SKM-1 treated with dmso at 0.1 percent for 144 hours (cell line): ENCODE results near the gene CDCA8.

ENCODE experiments used
- DNase-seq: peaks from one replicate; lab custom pipeline; 2025; ENCODE audit not compliant: unreplicated experiment; lab: John Stamatoyannopoulos, UW

Gene CDCA8

GRCh38 chr1:37692078-37692833, at the start of gene CDCA8:
Gene CDCA8, plus strand, starts transcription at chr1:37692516. Its CDS starts 175 bp downstream, at chr1:37692691.
- DNase-seq, result peak; percentile 97

GRCh38 chr1:37647281-37647680, 45.0 kb upstream of the CDCA8 start:
- no peak for DNase-seq

- DNase-seq, result no peak
These were observed 42.1 kb upstream of the CDCA8 start for GRCh38 chr1:37650173-37650572.

- DNase-seq, result no peak
These were observed 41.6 kb upstream of the CDCA8 start for GRCh38 chr1:37650721-37651120.

- DNase-seq, result no peak
These were observed 40.5 kb upstream of the CDCA8 start for GRCh38 chr1:37651803-37652202.

GRCh38 chr1:37652976-37653375, 39.3 kb upstream of the CDCA8 start:
- no peak for DNase-seq

GRCh38 chr1:37653906-37654305, 38.4 kb upstream of the CDCA8 start:
- DNase-seq, result no peak

GRCh38 chr1:37655274-37655673, 37.0 kb upstream of the CDCA8 start:
- no peak for DNase-seq

- no peak for DNase-seq
These were observed 36.3 kb upstream of the CDCA8 start for GRCh38 chr1:37656026-37656425.

GRCh38 chr1:37656881-37657280, 35.4 kb upstream of the CDCA8 start:
- no peak for DNase-seq

GRCh38 chr1:37657620-37658412, 34.5 kb upstream of the CDCA8 start:
- no peak for DNase-seq

- no peak for DNase-seq
These were observed 33.8 kb upstream of the CDCA8 start for GRCh38 chr1:37658486-37658885.

GRCh38 chr1:37660664-37661063, 31.7 kb upstream of the CDCA8 start:
- DNase-seq, result no peak

GRCh38 chr1:37661401-37661800, 30.9 kb upstream of the CDCA8 start:
- DNase-seq, result no peak

- no peak for DNase-seq
These were observed 30.1 kb upstream of the CDCA8 start for GRCh38 chr1:37662031-37662755.

GRCh38 chr1:37663426-37664000, 28.8 kb upstream of the CDCA8 start:
- no peak for DNase-seq

- no peak for DNase-seq
These were observed 26.0 kb upstream of the CDCA8 start for GRCh38 chr1:37666241-37666867.

GRCh38 chr1:37667023-37667671, 25.2 kb upstream of the CDCA8 start:
- no peak for DNase-seq

GRCh38 chr1:37670133-37670532, 22.2 kb upstream of the CDCA8 start:
- DNase-seq, result no peak

GRCh38 chr1:37671261-37671660, 21.1 kb upstream of the CDCA8 start:
- DNase-seq, result no peak
